Liver (tissue), 9 donors: ENCODE measurements around the gene TAF6. TPM values are rescaled to one million over a fixed set of nuclear protein-coding genes. Genes with fewer than 3 reads are reported as not detected.

Experiments used
- DNase-seq: peaks from one replicate; pipeline ENCODE4 v3.0.0-alpha.2; 2017; ENCODE audit warnings: low spot score
- H3K27ac ChIP-seq, 2 donors: one replicate each; pipeline ENCODE4 v1.7.0; 2013; ENCODE audit warnings: inconsistent platforms in 2 of 2, low read length in 2 of 2, control low read depth in 1 of 2, low read depth in 1 of 2, mild to moderate bottlenecking in 1 of 2
- H3K27me3 ChIP-seq, 4 donors: one replicate each; pipeline versions ENCODE4 v1.6.1 to v1.7.0; 2013; ENCODE audit warnings: low read length in 3 of 4, inconsistent platforms in 1 of 4, mild to moderate bottlenecking in 1 of 4, moderate library complexity in 1 of 4; ENCODE audit not compliant: control insufficient read depth in 4 of 4, insufficient read depth in 4 of 4
- H3K36me3 ChIP-seq, 4 donors: one replicate each; pipeline versions ENCODE4 v1.6.1 to v1.7.0; 2013; ENCODE audit warnings: low read length in 3 of 4, mild to moderate bottlenecking in 3 of 4, low read depth in 1 of 4, moderate library complexity in 1 of 4; ENCODE audit not compliant: control insufficient read depth in 4 of 4, insufficient read depth in 3 of 4
- H3K4me1 ChIP-seq, 4 donors: one replicate each; pipeline versions ENCODE4 v1.6.1 to v1.7.0; 2013; ENCODE audit warnings: low read length in 3 of 4, mild to moderate bottlenecking in 3 of 4, moderate library complexity in 1 of 4; ENCODE audit not compliant: control insufficient read depth in 4 of 4, insufficient read depth in 4 of 4
- H3K4me3 ChIP-seq, 3 donors: one replicate each; pipeline versions ENCODE4 v1.6.1 to v1.7.0; 2013; ENCODE audit warnings: low read length in 3 of 3, control low read depth in 1 of 3, low read depth in 1 of 3, mild to moderate bottlenecking in 1 of 3
- H3K9ac ChIP-seq, 2 donors: one replicate each; pipeline ENCODE4 v1.7.0; 2013; ENCODE audit warnings: low read length in 2 of 2, mild to moderate bottlenecking in 2 of 2, moderate library complexity in 2 of 2, control low read depth in 1 of 2, low read depth in 1 of 2
- H3K9me3 ChIP-seq, 4 donors: one replicate each; pipeline versions ENCODE4 v1.6.1 to v1.7.0; 2013; ENCODE audit warnings: low read length in 3 of 4; ENCODE audit not compliant: control insufficient read depth in 4 of 4
- CTCF ChIP-seq: fragments of 150-350 bp; IDR thresholded peaks from 2 replicates; pipeline ENCODE4 v1.5.1; 2017; ENCODE audit warnings: improper control_type of control experiment, low read depth, low read length; ENCODE audit not compliant: missing input control
- EGR1 ChIP-seq, 2 donors: IDR thresholded peaks; 2 replicates each; pipeline ENCODE4 v1.6.1; 2016 to 2018; ENCODE audit warnings: antibody characterized with exemption in 2 of 2, low read depth in 2 of 2
- FOXA1 ChIP-seq: IDR thresholded peaks from 2 replicates; pipeline ENCODE4 v1.6.1; 2016; ENCODE audit warnings: antibody characterized with exemption
- GABPA ChIP-seq, 2 donors: IDR thresholded peaks in 1 of 2; conservative IDR thresholded peaks in 1 of 2; 2 replicates each; pipeline ENCODE4 v1.6.1; 2016; ENCODE audit warnings: antibody characterized with exemption in 2 of 2, mild to moderate bottlenecking in 1 of 2, moderate library complexity in 1 of 2
- HNF4A ChIP-seq, 2 donors: conservative IDR thresholded peaks; 2 replicates each; pipeline ENCODE4 v1.6.1; 2016; ENCODE audit warnings: antibody characterized with exemption in 2 of 2, mild to moderate bottlenecking in 2 of 2
- HNF4G ChIP-seq: IDR thresholded peaks from 2 replicates; pipeline ENCODE4 v1.6.1; 2016; ENCODE audit warnings: antibody characterized with exemption
- JUND ChIP-seq, 2 donors: IDR thresholded peaks; 2 replicates each; pipeline ENCODE4 v1.6.1; 2016; ENCODE audit warnings: antibody characterized with exemption in 2 of 2
- MAX ChIP-seq: IDR thresholded peaks from 2 replicates; pipeline ENCODE4 v1.6.1; 2016; ENCODE audit warnings: antibody characterized with exemption
- NR2F2 ChIP-seq: IDR thresholded peaks from 2 replicates; pipeline ENCODE4 v1.6.1; 2016; ENCODE audit warnings: antibody characterized with exemption
- RAD21 ChIP-seq, 2 donors: IDR thresholded peaks; 2 replicates each; pipeline ENCODE4 v1.6.1; 2016; ENCODE audit warnings: antibody characterized with exemption in 2 of 2, mild to moderate bottlenecking in 2 of 2
- RXRA ChIP-seq, 2 donors: IDR thresholded peaks; 2 replicates each; pipeline ENCODE4 v1.6.1; 2017 to 2018; ENCODE audit warnings: antibody characterized with exemption in 2 of 2, mild to moderate bottlenecking in 1 of 2
- SP1 ChIP-seq: IDR thresholded peaks from 2 replicates; pipeline ENCODE4 v1.6.1; 2018; ENCODE audit warnings: antibody characterized with exemption, mild to moderate bottlenecking
- TAF1 ChIP-seq: conservative IDR thresholded peaks from 2 replicates; pipeline ENCODE4 v1.6.1; 2016; ENCODE audit warnings: antibody characterized with exemption, mild to moderate bottlenecking
- YY1 ChIP-seq: IDR thresholded peaks from 2 replicates; pipeline ENCODE4 v1.6.1; 2016; ENCODE audit warnings: antibody characterized with exemption, mild to moderate bottlenecking
- WGBS: extraction: QIAGEN DNeasy Blood & Tissue Kit; methylation state at CpG from one replicate; pipeline ENCODE4 v1.1.7; 2013; 5-methylcytosine and 5-hydroxymethylcytosine counted together
- polyA plus RNA-seq, 2 donors: library from polyadenylated mRNA; stranded (reverse) in 1 of 2; unstranded in 1 of 2; fragments of 200-250 nt in 1 of 2; fragments of >200 nt in 1 of 2; fragmentation: Nextera tagmentation in 1 of 2; extraction: Ambion mirVana in 1 of 2; gene quantifications; one replicate each; pipeline versions ENCODE4 v1.2.1 to v1.2.3, GENCODE V29; 2013 to 2015
- total RNA-seq, 2 donors: library from RNA; depleted of rRNA; stranded (reverse); fragments of >200 nt; gene quantifications; one replicate each; pipeline ENCODE4 v1.2.3, GENCODE V29; 2014
- donor health status: healthy.
- donor health status: healthy.
- donor health status: healthy.
- donor health status: healthy.
- donor health status: healthy.

TAF6 gene
- total and polyA plus RNA-seq, 4 donors: 8.9 to 17.9 (median 16.2) TPM

- peaks cover 5 to 38% (median 17%) of the 10 kb centered on the region in 4 donors for H3K36me3 ChIP-seq
- peaks cover 0 to 20% (median 14%) of the 10 kb centered on the region in 4 donors for H3K4me1 ChIP-seq
- no peak overlapping the region for H3K4me3 ChIP-seq
- H3K27me3 ChIP-seq: no peaks in the 10 kb centered on the region
- TF ChIP-seq JUND (IDR thresholded peaks at IDR 0.05) (no peak), RAD21 (IDR thresholded peaks at IDR 0.05) (no peak)
- 93% methylated on average over 17 of the region's 17 CpGs for WGBS
- DNase-seq: no peak
- no peak overlapping the region for H3K9ac ChIP-seq
- no peaks in the 10 kb centered on the region for H3K9me3 ChIP-seq
- H3K27ac ChIP-seq: no peak overlapping the region
Measured at GRCh38 chr7:100102950-100103840, 16.0 kb downstream of the TAF6 start.

- H3K4me1 ChIP-seq: peaks cover 0 to 20% (median 14%) of the 10 kb centered on the region in 4 donors
- no peaks in the 10 kb centered on the region for H3K27me3 ChIP-seq
- H3K4me3 ChIP-seq: peak within 1 kb of the TSS; percentile 81 to 87 (median 82)
- H3K36me3 ChIP-seq: peaks cover 11 to 39% (median 26%) of the 10 kb centered on the region in 4 donors
- TF ChIP-seq YY1: peak; percentile 71
- TF ChIP-seq SP1: peak; percentile 75
- no peak for TF ChIP-seq TAF1
- TF ChIP-seq RAD21 (IDR thresholded peaks at IDR 0.05): no peak
- no peak for TF ChIP-seq NR2F2
- no peak for TF ChIP-seq JUND (IDR thresholded peaks at IDR 0.05)
- TF ChIP-seq MAX: no peak
- TF ChIP-seq HNF4G: no peak
- no peak for TF ChIP-seq FOXA1
- peak in 1 of 2 donors; percentile 48 for TF ChIP-seq EGR1 (IDR thresholded peaks at IDR 0.05; ENCODE audit: low read depth in 2 of 2)
- TF ChIP-seq HNF4A (conservative IDR thresholded peaks at IDR 0.05): peak; percentile 18 to 38
- TF ChIP-seq GABPA (IDR thresholded peaks at IDR 0.05 in 1 of 2, conservative IDR thresholded peaks at IDR 0.05 in 1 of 2): peak in 1 of 2 donors; percentile 84
- TF ChIP-seq RXRA (IDR thresholded peaks at IDR 0.05): peak in 1 of 2 donors; percentile 4
- no peak for TF ChIP-seq CTCF
- peak; percentile 98 for DNase-seq
- no peaks in the 10 kb centered on the region for H3K9me3 ChIP-seq
- under 1% methylated on average over 80 of the region's 80 CpGs for WGBS
- peak within 1 kb of the TSS; percentile 64 to 89 for H3K9ac ChIP-seq
- H3K27ac ChIP-seq: peak within 1 kb of the TSS; percentile 90 to 94
Measured at GRCh38 chr7:100101016-100101862, 17.9 kb downstream of the TAF6 start, which contains the start of the genes AP4M1 and MCM7. Gene AP4M1 (plus strand): TSS chr7:100101643. CDS start chr7:100101715, 72 bp downstream. Gene MCM7 (minus strand): TSS chr7:100101397. CDS start chr7:100101294, 103 bp downstream.
